Right cardiac atrium (tissue), 5 donors: ENCODE measurements around the gene WDR86. TPM values are rescaled to one million over a fixed set of nuclear protein-coding genes. Genes with fewer than 3 reads are reported as not detected.

Source experiments
- ATAC-seq, 2 donors: fragments of 200-7000 bp; cut with Tn5 transposase; one replicate each; pipeline versions ENCODE4 v1.8.0 to v1.9.1; 2020; ENCODE audit warnings: moderate library complexity in 2 of 2, mild to moderate bottlenecking in 1 of 2
- DNase-seq, 3 donors: peaks; one replicate each; pipeline ENCODE4 v3.0.0-alpha.2; 2020
- H3K27ac ChIP-seq: one replicate; pipeline ENCODE4 v1.5.1; 2013; ENCODE audit warnings: mild to moderate bottlenecking, low read length, control low read depth, moderate library complexity
- H3K27me3 ChIP-seq: one replicate; pipeline ENCODE4 v1.6.1; 2013; ENCODE audit not compliant: control insufficient read depth, insufficient read depth
- H3K4me1 ChIP-seq: one replicate; pipeline ENCODE4 v1.6.1; 2013; ENCODE audit warnings: low read length; ENCODE audit not compliant: control insufficient read depth, insufficient read depth
- H3K4me3 ChIP-seq: one replicate; pipeline ENCODE4 v1.5.1; 2013; ENCODE audit warnings: low read length, control low read depth
- H3K9me3 ChIP-seq: one replicate; pipeline ENCODE4 v1.6.1; 2013; ENCODE audit warnings: low read length; ENCODE audit not compliant: control insufficient read depth
- WGBS: extraction: QIAGEN DNeasy Blood & Tissue Kit; methylation state at CpG from one replicate; pipeline ENCODE4 v1.1.7; 2013; 5-methylcytosine and 5-hydroxymethylcytosine counted together
- intact Hi-C, 4 donors: fragments of 100-400 bp; cut with DNase I; formaldehyde crosslinking; loops; one replicate each; pipeline versions ENCODE4 v1.11.0 to v1.14.0; 2022 to 2023
- long read RNA-seq, 4 donors: library from polyadenylated mRNA; unstranded; transcript quantifications; one replicate each; pipeline ENCODE4 v2.0.0, GENCODE V29; 2020 to 2021
- polyA plus RNA-seq: library from polyadenylated mRNA; stranded (reverse); fragments of 200-250 nt; gene quantifications from one replicate; pipeline ENCODE4 v1.2.3, GENCODE V29; 2013
- total RNA-seq, 4 donors: library from RNA; stranded (reverse); fragmentation: NEBNext Ultra II Directional; extraction: Animal tissue kit (Norgen Biotek cat#: 25700); gene quantifications; one replicate each; pipeline ENCODE4 v1.2.1, GENCODE V29; 2021
- donor health status: healthy with polysubstance abuse.
- donor health status: DM: no; HTN: yes; CAD: no.
- donor health status: DM: no; HTN: no; CAD: no.
- donor health status: DM: no; HTN: yes; CAD: no; lungs with severe emphysema.
- donor health status: DM: yes; HTN: yes; CAD: no.

The WDR86 gene, protein sequence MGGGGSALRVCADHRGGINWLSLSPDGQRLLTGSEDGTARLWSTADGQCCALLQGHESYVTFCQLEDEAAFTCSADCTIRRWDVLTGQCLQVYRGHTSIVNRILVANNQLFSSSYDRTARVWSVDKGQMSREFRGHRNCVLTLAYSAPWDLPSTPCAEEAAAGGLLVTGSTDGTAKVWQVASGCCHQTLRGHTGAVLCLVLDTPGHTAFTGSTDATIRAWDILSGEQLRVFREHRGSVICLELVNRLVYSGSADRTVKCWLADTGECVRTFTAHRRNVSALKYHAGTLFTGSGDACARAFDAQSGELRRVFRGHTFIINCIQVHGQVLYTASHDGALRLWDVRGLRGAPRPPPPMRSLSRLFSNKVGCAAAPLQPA
- under 1 TPM; 0.17 to 0.47 (median 0.17) TPM for total RNA-seq
- 0.34 TPM for polyA plus RNA-seq
- long read RNA-seq, donor 1, partial matches to known transcripts: 1 of 1 reads
- long read RNA-seq, donor 1, other reads (novel, unspliced or antisense): 0 of 1 reads
- long read RNA-seq, donor 2: 0 reads
- long read RNA-seq, donor 3: 0 reads
- long read RNA-seq, donor 4: 0 reads

DNA sequence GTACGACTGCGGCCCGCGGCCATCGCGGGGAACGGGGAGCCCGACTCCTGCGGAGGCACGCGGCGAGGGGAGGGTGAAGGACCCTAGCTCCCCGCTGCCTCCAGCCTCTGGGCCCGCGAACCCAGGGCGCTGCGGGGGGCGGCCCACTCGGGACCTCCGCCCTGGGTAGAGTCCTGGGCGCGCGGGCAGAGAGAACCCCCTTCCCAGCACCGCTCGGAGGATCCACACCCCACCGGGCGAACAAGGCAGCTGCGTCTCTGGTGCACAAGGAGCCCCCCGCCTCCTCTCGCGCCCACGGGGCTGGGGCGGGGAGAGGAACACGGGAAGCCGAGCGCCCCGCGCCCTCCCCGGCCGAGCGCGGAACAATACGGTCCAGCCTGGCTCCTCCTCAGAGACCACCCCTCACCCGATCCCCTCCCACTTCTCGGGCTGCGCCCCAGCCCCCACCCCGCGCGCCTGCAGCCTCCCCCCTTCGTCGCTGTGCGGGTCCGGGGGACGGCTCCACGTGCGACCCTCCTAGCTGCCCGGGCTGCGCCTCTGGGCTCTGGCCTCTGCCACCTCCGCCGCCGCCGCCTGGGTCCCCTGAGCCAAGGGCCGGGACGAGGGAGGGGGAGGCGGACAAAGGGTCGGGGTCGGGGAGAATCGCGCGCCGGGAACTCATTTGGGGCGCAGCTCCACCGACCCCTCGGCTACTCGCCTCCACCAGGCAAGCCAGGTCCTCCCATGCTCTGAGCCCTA, at the start of gene WDR86:
Gene WDR86 (minus strand): TSS at position 372 of the 738 bp plus-strand sequence. CDS start 449 bp downstream, outside the sequence.
- Histone ChIP-seq H3K27ac (no peak within 1 kb of the TSS), H3K4me3 (peak within 1 kb of the TSS; percentile 53), H3K27me3 (no peaks in the 10 kb centered on the region), H3K4me1 (no peaks in the 10 kb centered on the region), H3K9me3 (no peaks in the 10 kb centered on the region)
- peak; percentile 12 to 45 for ATAC-seq
- DNase-seq: peak in 1 of 3 donors; percentile 50
- 1% methylated on average over 75 of the region's 75 CpGs for WGBS
- intact Hi-C loops: no loop called here

DNA sequence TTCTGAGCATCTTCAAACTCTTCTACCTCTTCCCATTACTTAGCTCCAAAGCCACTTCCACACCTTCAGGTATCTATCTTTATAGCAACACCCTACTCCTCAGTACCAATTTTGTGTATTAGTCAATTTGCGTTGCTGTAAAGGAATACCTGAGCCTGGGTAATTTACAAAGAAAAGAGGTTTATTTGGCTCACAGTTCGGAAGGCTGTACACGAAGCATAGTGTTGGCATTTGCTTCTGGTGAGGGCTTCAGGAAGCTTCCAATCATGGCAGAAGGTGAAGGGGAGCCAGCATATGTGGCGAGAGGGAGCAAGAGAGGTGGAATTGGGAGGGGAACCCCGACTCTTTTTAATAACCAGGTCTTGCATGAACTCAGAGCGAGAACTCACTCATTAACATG, 47.7 kb upstream of the WDR86 start:
- Histone ChIP-seq H3K27ac (no peak overlapping the region), H3K4me1 (peaks cover 14% of the 10 kb centered on the region), H3K27me3 (no peaks in the 10 kb centered on the region), H3K9me3 (no peaks in the 10 kb centered on the region), H3K4me3 (no peak overlapping the region)
- no peak for ATAC-seq
- 97% methylated on average over 6 of the region's 6 CpGs for WGBS
- intact Hi-C loops: no loop called here
- no peak for DNase-seq

DNA sequence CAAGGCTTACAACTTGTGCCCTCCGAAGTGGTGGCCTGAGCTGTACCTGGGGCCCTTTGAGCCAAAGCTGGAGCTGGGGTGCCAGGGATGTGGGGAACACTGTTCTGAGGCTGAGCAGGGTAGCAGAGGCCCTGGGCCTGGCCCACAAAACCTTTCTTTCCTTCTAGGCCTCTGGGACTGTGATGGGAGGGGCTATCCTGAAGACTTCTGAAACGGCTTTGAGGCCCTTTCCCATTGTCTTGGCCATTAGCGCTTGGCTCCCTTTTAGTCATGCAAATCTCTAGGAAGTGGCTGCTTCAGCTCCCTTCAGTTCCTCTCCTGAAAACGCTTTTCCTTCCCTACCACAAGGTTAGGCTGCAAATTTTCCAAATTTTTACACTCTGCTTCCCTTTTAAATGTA, 46.9 kb upstream of the WDR86 start:
- intact Hi-C loops: no loop called here

DNA sequence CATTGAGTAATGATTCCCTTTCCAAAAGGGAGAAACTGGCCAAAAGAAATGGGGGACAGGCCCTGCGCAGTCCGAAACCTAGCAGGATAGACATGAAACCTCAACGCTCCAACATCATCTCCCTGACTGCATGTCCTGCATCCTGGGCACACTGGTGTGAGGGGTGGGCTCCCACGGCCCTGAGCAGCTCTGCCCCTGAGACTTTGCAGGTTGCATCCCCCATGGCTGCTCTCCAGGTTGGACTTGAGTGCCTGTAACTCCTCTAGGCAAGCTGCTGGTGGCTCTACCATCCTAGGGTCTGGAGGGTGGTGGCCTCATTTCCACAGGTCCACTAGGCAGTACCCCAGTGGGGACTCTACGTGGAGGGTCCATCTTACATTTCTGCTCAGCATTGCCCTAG, 46.4 kb upstream of the WDR86 start:
- no peaks in the 10 kb centered on the region for H3K27me3 ChIP-seq
- intact Hi-C loops: no loop called here
- H3K4me3 ChIP-seq: no peak overlapping the region
- peaks cover 13% of the 10 kb centered on the region for H3K4me1 ChIP-seq
- no peaks in the 10 kb centered on the region for H3K9me3 ChIP-seq
- no peak overlapping the region for H3K27ac ChIP-seq
- WGBS: 97% methylated on average over 5 of the region's 5 CpGs
- ATAC-seq (no peak), DNase-seq (peak in 1 of 3 donors; percentile 15)

More for the DNA sequence above, 46.9 kb upstream of the WDR86 start:
- DNase-seq (no peak), ATAC-seq (no peak)
- no peaks in the 10 kb centered on the region for H3K27me3 ChIP-seq
- H3K9me3 ChIP-seq: no peaks in the 10 kb centered on the region
- no peak overlapping the region for H3K4me3 ChIP-seq
- peaks cover 14% of the 10 kb centered on the region for H3K4me1 ChIP-seq
- 69% methylated on average over 4 of the region's 4 CpGs for WGBS
- no peak overlapping the region for H3K27ac ChIP-seq

DNA sequence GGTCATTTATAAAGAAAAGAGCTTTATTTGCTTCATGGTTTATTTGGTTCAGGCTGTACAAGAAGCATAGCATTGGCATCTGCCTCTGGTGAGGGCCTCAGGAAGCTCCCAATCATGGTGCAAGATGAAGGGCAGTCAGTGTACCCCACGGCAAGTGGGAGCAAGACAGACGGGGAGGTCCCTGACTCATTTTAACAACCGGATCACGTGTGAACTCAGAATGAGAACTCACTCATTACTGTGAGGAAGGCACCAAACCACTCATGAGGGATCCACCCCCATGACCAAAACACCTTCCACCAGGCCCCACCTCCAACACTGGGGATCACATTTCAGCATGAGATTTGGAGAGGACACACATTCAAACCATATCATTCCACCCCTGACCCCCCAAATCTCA, 45.9 kb upstream of the WDR86 start:
- Histone ChIP-seq H3K27me3 (no peaks in the 10 kb centered on the region), H3K27ac (no peak overlapping the region), H3K4me1 (peaks cover 10% of the 10 kb centered on the region), H3K9me3 (no peaks in the 10 kb centered on the region), H3K4me3 (no peak overlapping the region)
- intact Hi-C loops: no loop called here
- peak in 1 of 3 donors; percentile 16 for DNase-seq
- 81% methylated on average over 4 of the region's 4 CpGs for WGBS
- no peak for ATAC-seq

DNA sequence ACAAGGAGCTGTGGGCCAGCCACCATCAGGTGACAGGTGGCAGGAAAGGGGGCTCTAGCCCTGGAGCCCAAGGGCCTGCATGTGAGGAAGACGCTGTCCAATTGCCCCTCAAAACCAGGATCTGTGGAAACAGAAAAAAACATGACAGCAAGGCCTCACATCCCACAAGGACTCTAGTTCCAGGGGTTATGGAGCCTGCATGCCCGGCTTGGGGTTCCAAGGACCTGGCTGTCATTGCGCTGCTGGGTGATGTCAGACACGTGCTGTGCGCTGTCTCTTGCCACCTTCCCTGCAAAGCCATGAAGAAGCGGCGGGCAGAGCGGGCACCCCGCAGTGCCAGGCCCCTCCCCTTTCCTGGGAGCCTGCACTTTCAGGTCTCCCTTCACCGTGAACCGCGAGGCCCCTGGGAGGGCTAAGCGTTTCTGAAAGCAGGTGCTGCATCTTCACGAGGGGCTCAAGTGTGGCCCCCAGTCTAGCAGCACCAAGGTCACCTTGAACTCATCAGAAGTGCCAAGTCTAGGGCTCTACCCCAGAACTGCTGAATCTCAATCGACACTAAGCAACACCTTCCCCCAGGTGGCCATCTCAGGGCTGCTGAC, 45.2 kb upstream of the WDR86 start:
- H3K9me3 ChIP-seq: no peaks in the 10 kb centered on the region
- WGBS: 83% methylated on average over 15 of the region's 15 CpGs

DNA sequence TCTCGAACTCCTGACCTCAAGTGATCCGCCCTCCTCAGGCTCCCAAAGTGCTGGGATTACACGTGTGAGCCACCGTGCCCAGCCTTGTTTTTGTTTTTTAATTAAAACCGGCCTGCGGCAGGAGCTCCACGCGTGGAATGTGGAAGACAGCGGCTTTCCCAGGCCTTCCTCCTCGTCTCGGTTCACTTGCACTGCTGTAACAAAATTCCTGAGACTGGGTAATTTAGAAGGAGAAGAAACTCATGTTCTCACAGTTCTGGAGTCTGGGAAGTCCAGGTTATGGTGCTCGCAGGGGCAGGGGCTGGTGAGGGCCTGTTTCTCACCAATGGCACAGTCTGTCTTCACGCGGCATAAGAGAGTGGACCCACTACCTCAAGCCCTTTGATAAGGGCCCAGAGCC, 44.5 kb upstream of the WDR86 start:
- Histone ChIP-seq H3K4me3 (no peak overlapping the region), H3K27me3 (no peaks in the 10 kb centered on the region), H3K27ac (no peak overlapping the region), H3K4me1 (peaks cover 4% of the 10 kb centered on the region), H3K9me3 (no peaks in the 10 kb centered on the region)
- WGBS: 91% methylated on average over 14 of the region's 14 CpGs
- intact Hi-C loops: no loop called here
- DNase-seq: no peak
- no peak for ATAC-seq

More for the DNA sequence above, 45.2 kb upstream of the WDR86 start:
- Histone ChIP-seq H3K27ac (no peak overlapping the region), H3K4me1 (peaks cover 7% of the 10 kb centered on the region), H3K4me3 (no peak overlapping the region), H3K27me3 (no peaks in the 10 kb centered on the region)
- no peak for ATAC-seq
- intact Hi-C loops: no loop called here
- DNase-seq: peak in 1 of 3 donors; percentile 51

DNA sequence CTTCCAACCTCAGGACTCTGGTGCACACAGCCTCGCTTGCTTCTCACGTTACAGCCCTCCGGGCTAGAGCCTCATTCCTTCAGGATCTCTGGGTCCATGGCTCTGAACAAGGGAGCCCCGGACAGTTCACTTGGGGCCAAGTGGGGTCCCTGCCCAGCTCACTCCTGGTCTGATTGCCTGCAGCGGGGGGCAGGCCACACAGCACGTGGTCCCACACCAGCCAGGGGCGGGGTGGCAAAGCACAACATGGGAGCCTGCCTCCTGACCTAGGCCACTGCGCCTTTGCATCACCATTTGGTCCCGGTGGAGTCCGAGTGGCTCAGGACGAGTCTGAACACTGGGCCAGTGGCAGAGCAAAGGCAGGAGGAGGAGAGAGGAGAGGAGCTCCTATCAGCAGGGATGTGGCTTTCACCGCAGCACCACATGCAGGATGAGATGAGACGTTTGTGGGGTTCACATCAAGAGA, 43.5 kb upstream of the WDR86 start:
- DNase-seq (peak in 1 of 3 donors; percentile 43), ATAC-seq (no peak)
- Histone ChIP-seq H3K4me1 (no peaks in the 10 kb centered on the region), H3K9me3 (no peaks in the 10 kb centered on the region), H3K4me3 (no peak overlapping the region), H3K27ac (no peak overlapping the region), H3K27me3 (no peaks in the 10 kb centered on the region)
- 82% methylated on average over 13 of the region's 13 CpGs for WGBS
- intact Hi-C loops: no loop called here

DNA sequence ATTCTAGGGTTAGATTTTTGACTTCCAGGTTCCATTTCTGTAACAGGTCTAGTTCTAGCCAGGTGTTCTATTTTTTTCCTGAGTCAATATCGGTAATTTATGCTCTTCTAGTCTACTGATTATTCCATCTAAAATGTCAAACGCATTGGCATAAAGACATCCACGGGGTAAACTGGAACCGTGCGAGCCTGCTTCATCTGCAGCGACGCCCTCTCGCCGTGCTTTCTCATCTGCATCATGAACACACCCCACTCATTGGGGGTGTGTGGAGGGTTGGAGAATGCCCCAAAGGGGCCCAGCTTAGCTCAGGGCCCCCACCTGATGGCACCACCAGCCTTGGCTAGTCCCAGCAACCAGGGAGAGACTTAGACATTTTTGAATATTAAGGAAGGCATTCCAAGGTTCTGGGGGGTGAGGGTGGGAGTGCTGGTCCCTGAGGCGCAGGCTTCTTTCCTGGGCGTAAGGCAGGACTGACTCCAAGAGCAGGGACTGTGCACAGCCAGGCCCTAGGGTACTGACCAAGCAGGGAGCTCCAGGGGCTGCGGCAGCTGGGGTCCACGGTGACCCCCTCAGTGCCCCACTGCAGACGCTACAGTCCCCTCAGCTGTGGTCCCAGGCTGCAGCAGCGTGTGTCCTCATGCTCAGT, 43.0 kb upstream of the WDR86 start:
- peak in 2 of 3 donors; percentile 23 to 37 for DNase-seq
- no peaks in the 10 kb centered on the region for H3K4me1 ChIP-seq
- H3K27me3 ChIP-seq: no peaks in the 10 kb centered on the region
- H3K9me3 ChIP-seq: no peaks in the 10 kb centered on the region
- ATAC-seq: no peak
- intact Hi-C loops: no loop called here
- H3K4me3 ChIP-seq: no peak overlapping the region
- WGBS: 85% methylated on average over 15 of the region's 15 CpGs
- H3K27ac ChIP-seq: no peak overlapping the region
